Fibroblast of skin of right quadriceps (primary cell): Measurements from ENCODE around the gene ADORA1.

Experiments
- DNase-seq: peaks from one replicate; pipeline ENCODE4 v3.0.0-alpha.2; 2013

The ADORA1 gene

DNA sequence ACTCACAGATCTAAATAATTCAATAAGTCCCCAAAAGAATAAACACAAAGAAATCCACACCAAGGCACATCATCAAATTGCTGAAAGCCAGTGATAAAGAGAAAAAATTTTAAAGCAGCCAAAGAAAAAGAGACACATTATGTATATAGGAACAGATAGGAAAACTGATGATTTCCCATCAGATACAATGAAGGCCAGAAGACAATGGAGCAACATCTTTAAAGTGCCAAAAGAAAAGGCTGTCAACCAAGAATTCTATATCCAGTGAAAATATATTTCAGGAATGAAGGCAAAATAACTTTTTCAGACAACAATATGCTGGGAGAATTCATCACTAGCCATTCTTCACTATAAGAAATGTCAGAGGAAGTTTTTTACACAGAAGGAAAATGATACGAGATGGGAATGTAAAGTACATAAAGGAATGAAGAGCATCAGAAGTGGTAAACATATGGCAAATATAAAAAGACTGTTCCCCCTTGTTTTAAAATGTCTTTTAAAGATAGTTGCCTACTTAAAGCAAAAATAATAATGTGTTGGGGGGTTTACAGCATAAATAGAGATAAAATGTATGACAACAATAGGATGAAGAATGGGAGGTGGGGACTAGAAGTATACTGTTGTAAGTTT, 32.4 kb upstream of the ADORA1 start:
- no peak for DNase-seq

DNA sequence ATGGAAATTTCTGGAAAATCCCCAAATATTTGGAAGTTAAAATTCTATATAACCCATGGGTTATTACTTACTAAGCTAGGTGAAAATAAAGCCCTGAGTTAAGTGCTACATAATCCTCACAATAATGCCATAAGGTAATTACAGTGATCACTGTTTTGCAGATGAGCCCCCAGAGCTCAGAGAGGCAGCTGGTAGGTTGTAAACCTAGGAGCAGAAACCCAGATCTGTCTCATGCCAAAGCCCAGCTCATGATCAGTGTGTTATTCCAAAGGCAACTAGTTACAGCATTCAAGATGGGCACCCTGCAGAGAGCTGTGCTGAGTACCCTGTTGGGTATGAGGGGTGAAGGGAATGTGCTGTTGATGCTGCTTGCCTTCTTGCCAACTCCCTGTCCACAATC, 31.0 kb upstream of the ADORA1 start:
- DNase-seq = no peak

DNA sequence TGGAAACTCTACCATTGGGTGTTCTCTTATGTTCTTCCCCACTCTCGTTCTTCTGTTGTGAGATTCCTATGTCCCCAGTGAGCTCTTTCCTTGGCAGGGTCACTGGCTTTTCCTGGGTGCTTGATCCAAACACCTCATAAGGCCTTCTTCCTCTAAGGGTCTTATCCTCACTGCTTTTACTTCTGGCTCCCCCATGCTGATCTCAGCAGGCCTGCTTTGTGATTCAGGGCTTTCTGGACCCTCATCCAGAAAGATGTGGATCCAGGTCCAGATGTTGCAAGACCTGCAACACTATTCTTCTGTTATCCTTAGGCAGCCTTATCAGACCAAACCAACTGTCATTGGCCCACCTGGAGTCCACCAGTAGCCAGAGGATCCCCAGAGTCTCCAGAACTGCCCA, 30.5 kb upstream of the ADORA1 start:
- DNase-seq = no peak

DNA sequence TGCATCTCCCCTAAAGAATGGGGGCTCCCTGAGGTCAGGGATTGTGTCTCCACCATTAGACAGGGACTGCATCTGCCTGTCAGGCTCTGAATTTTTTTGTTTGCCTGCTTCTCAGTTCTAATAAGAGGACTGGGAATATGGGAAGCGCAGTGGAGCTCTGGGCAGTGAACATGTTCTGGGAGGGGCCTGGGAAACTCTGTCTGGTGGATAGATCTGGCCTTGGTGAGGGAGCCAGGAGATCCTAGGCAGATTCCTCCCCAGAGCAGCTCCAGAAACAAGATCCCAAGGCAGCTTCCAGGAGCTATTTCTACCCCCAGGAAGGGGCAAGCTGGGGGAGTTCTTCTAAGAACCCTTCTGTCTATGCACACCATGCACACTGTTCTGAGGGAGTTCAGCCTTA, 29.1 kb upstream of the ADORA1 start:
- DNase-seq = no peak

DNA sequence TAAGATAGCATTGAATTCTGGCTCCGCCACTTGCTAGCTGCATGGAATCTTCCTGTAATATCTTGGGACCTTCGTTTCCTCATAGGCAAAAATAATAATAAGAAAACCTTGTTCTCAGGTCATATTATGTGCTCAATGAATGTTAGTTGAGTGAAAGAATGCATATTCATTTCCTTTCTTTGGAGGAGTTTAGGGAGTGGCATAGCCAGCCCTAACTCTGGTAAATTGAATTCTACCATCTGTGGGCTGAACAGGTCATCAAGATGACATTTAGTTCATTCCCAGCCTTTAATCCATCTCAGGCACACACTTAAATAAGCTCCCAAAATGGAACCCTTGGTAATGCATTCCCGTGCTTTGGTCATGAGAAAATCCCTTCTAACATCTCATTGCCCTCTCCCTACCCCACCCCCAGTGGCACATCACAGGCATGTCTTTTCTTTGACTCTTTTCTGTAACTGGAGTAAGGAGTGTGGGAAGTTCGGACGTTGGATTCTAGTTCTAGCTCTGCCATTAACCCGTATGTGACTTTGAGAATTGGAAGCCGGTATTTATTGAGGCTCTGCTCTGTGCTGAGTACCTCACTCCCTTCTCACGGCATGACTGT, 28.5 kb upstream of the ADORA1 start:
- DNase-seq = no peak

DNA sequence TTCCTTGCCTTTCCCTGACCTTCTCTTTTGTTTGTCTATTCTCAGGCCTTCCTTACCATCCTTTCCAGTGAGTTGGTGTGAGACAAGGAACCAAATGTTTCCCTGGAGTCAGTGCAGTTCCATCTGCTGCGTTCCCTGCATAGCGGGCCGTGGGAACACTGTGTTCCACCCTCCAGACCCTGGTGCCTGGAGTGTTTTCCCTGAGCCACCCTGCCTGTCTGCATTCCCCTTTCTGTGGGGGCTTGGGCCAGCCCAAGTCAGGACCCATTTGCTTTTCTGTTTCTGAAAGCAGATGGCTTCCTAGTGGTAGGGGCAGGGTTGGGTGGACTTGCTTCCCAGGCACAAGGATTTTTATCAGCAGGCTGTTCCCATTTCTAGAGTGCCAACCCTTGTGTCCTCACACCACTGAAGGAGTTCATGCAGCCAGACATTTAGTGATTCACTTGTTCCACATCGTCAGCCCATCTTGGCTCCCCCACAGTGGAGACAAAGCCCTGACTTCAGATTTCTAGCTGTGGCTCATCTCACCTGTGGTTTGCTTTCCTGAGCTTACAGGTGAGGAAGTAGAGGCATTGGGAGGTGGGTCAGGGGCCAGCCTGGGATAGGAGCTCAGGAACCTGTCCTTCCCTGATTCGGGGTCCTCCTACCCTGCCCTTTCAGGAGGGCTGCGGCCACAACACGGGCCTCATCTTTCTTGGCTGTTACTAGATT, 27.6 kb upstream of the ADORA1 start:
- no peak for DNase-seq

DNA sequence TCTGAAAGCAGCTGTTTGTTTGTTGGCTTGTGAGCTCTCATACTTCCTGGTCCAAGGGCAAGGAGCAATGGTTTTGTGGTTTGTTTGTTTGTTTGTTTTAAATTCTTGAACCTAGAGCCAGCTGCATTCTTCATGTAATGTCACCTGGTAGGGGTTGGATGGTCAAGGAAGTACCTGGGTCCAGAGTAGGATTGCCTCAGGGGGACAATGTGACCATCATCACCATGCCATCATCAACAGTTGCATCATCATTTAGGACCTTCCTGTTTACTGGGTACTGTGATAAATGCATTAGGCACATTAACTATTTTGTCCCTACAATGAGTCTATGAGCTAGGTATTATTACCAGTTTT, 27.0 kb upstream of the ADORA1 start:
- DNase-seq = no peak

DNA sequence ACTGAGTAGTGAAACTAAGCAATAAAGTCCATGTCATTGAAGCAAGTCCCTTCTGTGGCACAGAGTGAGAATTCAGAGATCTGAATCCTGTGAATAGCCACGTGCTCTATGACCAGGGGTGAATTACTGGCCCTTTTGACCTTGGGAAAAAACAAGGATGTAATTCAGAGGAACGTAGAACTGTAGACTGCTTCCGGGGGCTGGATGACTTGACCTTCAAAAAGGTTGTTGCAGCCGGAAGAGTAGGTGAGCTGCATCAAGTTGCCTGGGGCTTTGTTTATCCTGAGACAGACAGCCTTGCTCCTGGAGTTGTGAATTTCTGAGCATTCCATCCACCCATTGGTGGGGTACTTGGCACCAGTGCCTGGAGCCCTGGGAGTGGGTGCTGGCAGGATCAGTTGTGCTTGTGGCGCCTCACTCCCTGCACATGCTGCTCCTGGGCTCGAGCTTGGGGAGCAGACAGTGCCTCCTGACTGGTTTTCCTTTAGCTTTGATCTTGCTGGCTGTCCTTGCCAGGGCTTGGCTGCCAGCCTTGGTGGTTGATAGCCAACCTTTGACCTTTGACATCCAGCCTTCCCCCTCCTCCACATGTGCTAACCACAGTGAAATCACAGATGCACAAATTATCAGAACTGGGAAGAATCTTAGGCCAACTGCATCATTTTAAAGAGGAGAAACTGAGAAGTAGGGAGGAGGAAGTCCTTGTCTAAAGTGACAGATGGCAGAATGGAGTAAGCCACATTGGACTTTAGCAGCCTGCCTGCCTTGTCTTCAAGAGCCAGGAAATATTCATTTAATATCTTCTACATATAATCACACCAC, 25.5 kb upstream of the ADORA1 start:
- DNase-seq = no peak

DNA sequence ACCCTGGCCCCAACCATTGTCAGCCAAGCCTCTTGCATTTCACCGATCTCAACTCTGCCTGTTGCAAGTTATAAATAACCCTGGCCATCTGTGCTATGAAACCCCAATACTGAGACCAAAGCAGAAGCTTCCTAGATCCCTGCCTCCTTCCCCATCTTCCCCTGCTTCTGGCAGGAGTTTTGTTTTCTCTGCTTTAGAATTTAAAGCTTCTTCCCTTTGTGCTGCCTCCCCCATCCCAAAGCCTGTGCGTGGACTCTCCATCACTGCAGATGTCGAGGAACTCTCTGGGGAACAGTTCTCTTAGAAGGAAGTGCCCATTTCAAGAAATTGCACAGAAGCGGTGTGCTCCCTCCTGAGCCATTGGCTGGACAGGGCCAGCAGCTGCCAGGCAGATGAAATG, 24.3 kb upstream of the ADORA1 start:
- no peak for DNase-seq

DNA sequence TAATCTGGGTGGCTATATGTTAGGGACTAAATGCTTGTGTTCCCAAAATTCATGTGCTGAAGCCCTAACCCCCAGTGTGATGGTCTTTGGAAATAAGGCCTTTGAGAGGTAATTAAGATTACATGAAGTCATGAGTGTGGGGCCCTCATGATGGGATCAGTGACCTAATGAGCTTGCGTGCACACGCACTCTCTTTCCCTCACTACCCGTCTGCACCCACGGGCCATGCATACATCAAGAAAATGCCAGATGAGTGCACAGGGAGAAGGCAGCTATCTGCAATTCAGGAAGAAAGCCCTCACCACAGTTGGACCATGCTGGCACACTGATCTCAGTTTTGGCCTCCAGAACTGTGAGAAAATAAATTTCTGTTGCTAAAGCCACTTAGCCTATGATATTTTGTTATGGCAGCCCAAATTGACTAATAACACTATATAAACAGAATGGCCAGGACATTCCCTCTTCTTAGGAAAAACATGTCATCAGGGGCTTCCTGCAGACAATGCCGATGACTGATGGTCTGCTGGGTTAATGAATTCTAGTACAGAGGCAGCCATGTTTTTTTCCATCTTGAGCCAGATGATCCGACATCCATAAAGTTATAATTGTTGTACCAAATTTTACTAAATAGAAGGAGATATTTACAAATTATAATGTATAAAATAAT, 23.6 kb upstream of the ADORA1 start:
- no peak for DNase-seq

DNA sequence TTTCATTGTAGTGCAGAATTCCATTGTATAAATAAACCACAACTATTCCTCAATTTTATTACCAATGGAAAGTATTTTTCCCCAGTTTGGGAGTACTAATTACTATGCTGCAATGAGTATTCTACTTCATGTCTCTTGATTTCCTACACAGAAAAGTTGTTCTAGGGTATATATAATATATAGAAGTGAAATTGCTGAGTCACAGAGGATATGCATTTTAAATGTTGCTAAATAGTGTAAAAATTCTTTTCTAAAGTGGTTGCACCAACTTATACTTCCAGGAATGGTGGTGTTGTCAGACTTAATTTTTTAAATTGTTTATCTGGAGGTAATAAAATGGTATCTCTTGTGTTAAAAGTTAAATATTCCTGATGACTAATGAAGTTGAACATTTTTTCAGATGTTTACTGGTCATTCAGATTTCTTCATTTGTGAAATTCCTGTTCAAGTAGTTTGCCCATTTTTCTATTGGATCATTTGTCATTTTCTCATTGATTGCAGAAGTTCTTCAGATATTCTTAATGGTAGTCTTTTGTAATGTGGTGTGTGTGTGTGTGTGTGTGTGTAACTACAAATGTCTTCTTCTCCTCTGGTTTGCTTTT, 22.6 kb upstream of the ADORA1 start:
- DNase-seq = peak; percentile 20

DNA sequence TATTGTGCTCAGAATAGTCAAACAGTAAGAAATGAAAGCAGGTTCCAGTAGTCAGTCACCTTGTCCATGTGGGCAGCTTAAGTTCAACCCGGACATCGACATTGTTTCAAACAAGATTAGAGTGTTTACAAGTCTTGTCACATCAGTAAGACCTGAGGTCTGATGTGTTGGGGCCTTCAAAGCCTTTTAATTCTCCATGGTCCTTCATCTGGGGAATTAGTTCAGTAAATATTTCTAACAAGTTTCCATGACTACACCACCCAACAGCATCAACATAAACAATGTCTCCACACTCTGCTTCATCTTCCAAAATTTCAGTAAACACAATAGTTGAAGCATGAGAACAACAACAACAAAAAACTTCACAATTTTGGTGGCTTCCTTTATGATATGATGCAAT, 15.1 kb upstream of the ADORA1 start:
- DNase-seq = no peak

DNA sequence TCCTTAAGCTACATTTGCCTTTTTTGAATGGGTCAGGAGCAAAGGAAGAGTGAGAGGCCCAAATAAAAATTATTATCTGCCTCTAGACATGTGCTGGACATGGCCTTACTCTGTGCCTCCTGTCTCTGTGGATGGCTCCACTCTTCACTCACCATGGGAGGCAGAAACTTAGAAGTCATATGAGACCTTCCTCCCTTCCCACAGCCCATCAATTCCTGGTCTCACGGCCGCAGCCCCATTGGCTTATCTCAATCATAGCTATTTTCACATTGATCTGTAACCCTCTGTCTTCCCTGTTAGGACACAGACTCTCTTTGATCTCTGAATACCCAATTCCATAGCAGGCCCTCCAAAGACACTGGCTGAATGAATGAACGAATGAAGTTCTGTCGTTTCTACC, 14.2 kb upstream of the ADORA1 start:
- no peak for DNase-seq

DNA sequence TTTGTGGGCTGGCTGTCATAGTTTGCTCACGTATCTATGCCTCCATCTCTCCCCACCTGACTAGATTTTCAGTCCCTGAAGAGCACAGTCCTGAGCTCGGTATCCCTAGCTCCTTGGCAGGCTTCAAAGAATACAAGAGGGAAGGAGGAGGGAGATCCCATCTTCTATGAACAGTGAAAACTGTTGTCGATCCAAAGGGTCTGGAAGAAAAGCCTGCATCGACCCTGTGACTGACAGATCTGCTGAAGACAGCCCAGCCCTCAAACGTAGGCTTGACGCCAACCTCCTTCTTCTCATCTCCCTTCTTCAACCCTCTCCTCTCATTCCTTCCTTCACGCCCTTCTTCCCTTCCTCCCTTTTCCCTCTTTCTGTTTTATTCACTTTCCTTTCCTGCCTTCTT, 13.3 kb upstream of the ADORA1 start:
- DNase-seq = no peak

DNA sequence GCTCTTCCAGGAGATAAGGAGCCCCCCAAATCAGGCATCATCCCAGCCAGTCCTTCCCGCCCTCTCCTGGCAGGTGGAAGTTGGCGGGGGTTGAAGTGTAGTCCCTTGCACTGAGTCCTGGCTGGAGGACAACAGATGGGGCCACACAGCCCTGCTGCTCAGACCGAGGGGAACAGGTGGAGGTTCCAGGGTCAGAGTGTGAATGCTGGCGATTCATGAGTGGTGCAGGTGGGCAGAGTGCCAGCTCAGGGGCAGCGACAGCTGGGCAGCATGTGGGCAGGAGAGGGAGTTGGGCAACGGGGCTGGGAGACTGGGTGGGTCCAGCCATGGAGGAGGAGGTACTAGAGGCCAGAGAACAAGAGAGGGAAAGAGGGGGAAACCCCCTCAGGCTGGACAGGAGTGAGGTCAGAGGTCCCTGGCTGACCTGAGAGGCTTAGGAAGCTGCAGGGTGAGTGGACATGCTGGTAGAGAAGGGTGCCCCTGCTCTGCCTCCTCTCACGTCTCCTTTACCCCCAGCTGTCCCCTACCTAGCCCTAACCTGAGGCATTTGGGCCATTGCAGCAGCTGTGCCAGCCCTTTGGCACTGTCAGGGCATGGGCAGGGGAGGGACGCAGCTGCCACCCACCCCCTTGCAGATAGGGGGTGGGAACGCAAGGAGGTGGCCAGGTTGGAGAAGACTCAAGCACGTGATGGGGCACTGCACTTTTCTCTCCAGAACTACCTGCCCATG, 11.3 kb upstream of the ADORA1 start:
- DNase-seq = no peak

DNA sequence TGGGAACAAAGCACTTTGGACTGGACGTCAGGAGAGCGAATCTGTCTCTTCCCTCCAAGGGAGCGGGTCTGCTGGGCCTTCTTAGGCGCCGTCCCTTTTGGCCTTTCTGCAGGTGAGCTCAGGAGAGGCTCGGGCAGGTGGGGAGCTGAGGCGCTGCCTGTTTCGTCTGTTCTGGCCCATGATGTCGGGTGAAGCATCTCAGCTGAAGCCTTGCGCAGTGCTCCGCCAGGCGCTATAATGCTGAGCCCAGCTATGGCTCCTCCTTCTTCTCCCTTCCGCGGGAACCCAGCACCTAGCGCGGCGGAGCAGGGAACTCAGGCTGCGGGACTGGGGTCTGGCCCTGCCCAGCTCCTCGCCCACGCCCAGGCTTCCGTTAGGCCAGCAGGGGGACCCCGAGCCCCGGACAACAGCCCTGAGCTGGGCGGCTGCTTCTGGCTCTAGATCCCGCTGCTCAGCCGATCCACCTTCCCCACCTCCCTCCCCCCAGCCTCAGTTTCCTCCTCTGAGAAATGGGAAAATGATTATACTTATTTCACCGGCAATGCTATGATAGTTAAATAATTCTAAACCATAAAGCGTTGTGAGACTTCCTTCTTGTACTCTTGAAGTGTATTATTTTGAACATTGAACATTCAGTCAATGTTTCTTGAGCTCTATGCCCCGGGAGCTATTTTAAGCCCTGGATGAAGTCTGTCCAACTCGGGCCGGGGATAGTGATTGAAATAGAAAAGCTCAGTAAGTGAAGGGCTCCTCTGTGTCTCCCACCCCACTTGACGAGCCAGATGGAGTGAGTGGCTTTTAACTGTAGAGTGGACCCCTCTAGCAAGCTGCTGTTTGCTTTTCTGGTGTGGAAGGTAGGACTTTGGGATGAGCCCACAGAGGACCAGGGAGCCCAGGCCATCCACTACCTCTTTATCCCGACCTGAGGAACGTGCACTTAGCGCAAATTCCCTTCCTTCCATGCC, 9.6 kb upstream of the ADORA1 start:
- DNase-seq = peak; percentile 53

DNA sequence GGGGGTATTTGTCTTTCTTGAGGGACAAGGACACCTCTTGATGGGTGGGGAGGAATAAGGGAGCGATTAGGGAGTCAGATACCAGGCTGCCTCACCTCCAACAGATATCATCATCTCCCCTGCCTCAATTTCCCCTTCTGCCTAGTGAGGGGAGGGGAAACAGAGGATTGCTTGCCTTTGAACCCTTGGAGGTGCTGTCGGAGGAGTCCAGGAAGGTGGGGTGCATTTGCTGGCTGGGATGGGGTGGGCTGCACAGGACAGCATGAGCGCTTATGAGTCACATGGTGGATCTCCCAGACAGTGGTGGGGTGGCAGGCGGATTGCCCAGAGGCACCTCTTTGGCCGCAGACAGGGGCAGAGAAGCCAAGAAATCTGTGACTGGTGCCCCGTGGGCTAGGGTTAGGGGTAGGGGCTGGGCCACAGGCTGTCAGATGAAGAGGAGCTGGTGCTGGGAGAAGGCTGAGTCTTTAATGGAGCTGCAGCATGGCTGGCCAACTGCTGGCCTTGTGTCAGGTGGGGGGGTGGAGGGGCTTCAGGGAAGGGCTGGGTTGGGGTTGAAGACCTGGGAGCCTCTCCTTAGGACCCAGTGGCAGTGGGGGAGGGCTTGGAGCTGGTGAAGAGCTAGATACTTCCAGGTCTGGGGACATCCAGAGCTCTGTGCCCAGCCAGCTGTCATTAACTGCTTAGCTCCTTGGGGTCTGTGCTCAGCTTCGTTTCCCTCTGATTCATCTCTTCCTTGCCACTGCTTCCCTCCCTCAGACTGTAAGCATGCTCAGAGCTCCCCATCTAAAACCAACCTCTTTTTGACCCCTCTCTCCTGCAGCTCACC, 7.0 kb upstream of the ADORA1 start:
- DNase-seq = no peak

DNA sequence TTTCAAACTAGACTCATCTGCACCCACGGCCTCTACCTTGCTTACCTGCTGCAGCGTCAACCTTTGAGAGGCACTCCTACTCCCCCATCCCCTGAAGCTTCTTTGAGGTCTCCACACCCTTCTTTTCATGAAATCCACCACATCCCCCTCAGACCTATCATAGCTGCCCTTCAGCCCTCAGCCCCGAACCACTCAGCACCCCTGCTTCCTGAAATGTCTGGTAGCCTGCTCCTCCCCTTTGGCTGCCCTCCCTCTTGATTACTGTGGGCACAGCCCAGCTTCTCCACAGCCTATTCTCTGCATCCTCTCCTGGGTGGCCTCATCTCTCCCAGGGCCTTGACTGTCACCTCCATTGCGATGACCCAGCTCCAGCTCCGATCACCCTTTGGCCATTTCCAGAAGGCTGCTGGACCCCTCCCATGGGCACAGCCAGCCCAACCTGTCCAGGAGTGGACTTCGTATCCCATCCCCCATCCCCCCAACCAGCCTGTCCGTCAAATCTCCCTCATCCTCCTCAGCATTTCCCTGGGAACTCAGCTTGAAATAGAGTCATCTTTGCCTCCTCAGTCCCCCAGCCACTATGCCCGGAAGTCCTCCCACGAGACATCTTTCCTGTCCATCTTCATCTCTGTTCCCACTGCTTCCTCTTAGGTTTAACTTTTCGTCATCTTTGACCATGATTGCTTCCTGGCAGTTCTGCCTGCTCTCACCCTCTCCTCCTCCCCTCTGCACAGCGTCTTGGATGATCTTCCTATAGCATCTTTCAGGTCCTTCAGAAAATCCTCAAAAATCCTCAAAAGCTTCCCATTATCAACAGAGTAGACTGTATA, 6.1 kb upstream of the ADORA1 start:
- DNase-seq = no peak

DNA sequence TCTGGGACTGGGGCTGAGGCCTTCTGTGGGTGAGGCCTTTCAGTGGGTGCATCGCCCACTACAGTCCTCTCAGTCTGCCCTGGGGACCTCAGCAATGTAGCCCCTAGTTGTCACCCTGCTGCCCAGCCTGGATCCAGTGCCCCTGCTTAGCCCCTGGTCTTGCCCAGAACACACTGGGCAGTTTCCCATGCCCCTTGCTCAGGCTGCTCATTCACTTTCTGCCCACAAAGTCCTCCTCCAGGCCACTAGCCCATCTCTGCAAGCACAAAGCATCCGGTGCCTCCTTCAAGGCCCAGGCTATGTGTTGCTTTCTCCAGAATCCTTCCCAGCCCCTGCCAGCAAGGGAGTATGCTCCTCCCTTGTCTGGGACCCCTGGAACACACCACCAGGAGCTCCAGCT, 5.4 kb upstream of the ADORA1 start:
- DNase-seq = no peak
